T1000 (cell line): Measurements from ENCODE around the gene ACO1.
"Not testable (repeated sequence)": the region's sequence is repeated elsewhere in the genome, so short reads cannot be mapped to it uniquely, and the experiment has no call there.

Source experiments
- DNase-seq: peaks from one replicate; lab custom pipeline; 2025; ENCODE audit warnings: mixed read lengths; lab: John Stamatoyannopoulos, UW

Gene ACO1

GRCh38 chr9:32384364-32385151, at the start of gene ACO1:
ACO1 (plus strand) TSS chr9:32384643; CDS start chr9:32405507, 20,864 bp downstream.
- peak; percentile 64 for DNase-seq

- DNase-seq, result no peak
Measured at GRCh38 chr9:32334916-32335895, 49.2 kb upstream of the ACO1 start.

DNA sequence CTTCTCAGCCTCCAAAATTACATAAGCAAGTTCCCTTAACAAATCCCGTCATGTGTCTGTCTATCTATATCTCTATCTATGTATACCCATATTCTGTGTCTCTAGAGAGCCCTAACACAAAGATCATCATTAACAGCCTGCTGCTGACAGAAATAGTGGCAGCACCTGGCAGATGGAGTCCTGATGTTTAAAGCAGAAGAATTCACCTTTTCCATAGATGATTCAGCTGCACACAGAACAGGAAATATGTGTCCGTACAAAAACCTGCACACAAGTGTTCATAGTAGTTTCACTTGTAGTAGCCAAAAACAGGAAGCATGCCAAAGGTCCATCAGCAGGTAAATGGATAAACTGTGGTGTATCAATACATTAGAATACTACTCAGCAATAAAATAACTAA, 45.0 kb upstream of the ACO1 start:
- no peak for DNase-seq

DNA sequence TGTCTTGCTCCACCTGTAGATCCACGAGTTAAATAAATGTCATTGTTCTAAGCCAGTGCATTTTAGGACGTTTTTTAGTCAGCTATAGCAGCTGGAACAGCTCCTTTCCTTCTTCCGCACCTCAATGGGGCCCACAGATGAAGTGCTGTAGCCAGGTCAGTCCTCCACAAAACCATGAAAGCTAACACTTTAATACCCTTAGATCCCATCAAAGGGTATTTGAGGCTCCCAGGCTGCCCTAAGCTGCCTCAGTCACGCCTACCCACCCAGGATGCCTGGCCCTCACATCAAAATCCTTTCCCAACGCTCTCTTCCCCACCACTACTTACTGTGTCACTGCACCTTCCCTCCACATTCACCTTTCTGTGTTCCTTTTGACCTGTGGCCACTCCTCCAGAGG, 44.1 kb upstream of the ACO1 start:
- no peak for DNase-seq

DNA sequence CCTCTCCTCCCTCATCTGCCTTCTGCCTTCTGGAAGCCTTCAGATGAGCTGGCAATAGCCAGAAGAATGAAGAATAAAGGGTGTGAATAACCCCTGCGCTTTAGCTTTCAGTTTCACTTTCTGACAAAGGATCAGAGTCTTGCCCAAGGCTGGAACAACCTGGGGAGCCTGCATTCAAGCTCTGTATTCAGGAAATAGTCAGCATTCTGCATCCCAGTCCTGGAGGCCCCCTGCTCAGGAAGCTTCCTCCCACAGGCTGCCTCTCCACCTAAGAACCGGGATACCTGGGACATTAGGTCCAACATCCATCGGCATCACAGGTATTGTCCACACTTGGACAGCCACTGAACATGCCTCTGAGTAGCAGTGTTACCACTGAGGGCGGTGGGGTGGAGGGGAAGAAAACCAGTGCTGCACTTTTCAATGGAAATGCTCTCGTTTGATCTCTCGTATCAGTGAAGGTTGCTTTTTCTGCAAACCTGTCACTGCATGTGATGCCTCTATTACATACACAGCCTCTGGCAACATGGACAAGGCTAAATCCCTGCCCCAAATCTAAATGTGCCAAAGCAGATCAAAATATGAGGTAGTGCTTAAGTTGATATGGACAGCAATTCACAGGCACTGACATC, 39.8 kb upstream of the ACO1 start:
- DNase-seq, result no peak

DNA sequence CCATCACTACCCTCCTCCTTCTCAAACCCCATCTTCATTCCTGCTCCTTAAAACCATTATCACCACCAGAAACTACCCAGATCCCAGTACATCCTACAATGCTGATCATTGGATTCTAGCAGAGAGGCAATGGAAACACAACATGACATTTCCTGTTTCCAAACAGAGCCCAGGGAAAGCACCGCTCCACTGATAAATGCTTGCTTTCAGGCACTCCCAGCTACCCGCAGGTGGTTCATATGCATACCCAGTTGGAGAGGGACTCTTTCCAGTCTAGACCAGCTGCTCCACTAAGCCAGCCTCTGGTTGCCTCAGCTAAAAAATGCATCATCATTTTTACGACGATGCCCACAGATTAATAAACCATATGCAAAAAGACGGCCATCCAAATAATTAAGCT, 39.2 kb upstream of the ACO1 start:
- DNase-seq, result no peak

DNA sequence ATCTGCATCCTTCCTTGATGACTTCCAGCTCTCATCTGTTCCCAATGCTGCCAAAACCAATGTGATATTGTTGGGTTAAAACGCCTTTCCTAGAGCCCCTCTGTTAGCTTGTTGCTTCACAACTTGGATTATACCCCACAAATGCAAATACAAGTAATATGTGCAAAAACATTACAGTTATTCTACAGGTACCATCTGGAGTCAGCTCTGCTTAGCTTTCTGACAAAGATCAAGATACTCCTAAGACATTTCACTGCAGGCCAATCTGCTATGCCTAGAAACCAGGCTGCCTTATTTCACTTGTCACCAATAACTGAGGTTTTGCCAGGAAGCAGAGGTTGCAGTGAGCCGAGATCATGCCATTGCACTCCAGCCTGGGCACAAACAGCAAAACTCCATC, 36.9 kb upstream of the ACO1 start:
- no peak for DNase-seq

DNA sequence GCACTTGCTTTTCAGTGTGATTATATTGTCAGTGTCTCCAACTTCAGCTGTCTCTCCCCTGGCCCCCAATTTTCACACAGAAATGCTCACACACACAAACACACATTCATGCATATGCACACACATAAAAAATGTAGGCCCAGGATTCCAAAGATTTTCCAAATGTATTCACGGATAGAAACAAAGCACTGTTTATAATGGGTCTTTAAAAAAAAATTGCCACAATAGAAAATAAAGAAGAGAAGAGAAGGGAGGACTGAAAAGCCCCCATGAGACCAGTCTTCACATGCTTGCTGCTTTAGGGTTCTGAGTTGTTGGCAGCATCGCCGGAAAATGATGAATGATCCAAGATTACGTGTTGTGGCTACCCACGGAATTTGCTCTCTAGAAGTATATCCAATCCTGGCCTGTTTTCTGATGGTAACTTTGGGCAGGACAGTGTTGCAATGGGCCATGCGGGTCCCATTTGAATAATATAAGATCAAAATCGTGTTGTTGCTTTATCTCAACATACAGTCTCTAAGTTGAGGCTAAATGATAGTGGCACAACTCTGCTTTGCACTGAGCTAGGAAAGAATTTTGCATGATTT, 36.2 kb upstream of the ACO1 start:
- no peak for DNase-seq

- DNase-seq, result no peak
Measured at GRCh38 chr9:32349013-32349412, 35.4 kb upstream of the ACO1 start.

GRCh38 chr9:32350682-32351081, 33.8 kb upstream of the ACO1 start:
- no peak for DNase-seq

GRCh38 chr9:32351845-32352244, 32.6 kb upstream of the ACO1 start:
- DNase-seq, result no peak

GRCh38 chr9:32353476-32353875, 31.0 kb upstream of the ACO1 start:
- not testable (repeated sequence) for DNase-seq

- DNase-seq, result no peak
Measured at GRCh38 chr9:32359452-32359851, 25.0 kb upstream of the ACO1 start.

DNA sequence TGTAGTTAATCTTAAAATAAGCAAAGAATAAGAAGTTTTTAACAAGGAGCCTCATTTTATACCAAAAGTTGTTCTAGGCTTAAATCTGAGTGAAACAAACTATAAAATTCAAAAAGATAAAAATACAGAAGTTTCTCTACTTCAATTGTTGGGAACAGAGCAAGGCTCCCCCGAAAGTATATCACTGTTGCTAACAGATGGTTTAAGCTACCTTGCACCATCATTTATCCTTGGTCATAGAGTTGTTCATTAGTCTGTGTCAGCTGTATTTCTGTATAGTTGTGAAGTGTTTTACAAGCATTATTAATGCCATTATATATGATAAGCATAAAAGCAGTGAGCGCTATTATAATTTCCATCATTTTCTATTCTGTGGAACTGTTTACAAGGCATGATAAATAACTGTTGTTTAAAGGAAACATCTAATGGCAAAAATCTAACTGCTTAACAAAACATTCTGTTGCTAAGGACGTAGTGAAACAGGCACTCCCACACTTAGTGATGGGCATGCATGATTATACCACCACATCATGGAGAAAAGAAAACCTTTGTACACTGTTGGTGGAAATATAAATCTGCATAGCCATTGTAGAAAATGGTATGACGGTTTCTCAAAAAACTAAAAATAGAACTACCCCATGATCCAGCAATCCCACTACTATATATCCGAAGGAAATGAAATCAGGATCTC, 23.3 kb upstream of the ACO1 start:
- no peak for DNase-seq

DNA sequence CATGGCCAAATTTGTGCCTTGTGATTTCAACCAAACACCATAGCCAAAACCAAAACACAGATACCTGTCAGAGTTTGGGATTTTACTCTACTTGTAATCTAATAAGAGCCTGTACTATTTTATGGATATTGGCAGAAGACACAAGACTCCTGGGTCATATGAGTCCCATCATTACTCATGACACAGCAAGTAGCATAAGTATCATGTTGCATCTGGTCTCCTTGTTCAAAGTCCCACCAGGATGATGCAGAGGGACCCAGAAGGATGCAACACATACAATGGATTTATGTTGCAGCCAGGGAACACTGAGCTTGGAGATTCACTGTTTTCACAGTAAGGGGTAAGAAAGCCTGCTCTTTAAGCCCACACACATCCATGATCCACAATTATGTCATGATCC, 13.2 kb upstream of the ACO1 start:
- no peak for DNase-seq

DNA sequence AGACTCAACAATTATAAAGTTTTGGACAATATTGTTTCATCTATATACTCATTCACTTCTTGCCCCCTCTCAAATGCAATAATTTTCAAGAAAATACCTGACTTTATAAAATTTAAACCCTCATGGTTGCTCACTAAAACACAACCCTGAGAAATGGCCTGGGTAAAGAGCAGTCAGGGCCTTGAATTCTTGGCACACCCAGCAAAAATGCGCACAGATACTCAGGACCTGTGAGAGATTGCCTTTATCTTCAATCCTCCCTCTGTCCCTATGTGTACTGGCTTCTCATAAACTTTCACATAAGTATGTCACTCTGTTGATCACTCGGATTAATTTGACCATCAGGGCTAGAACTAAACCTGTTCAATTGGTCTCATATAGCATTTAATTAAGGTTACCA, 12.8 kb upstream of the ACO1 start:
- DNase-seq, result no peak

DNA sequence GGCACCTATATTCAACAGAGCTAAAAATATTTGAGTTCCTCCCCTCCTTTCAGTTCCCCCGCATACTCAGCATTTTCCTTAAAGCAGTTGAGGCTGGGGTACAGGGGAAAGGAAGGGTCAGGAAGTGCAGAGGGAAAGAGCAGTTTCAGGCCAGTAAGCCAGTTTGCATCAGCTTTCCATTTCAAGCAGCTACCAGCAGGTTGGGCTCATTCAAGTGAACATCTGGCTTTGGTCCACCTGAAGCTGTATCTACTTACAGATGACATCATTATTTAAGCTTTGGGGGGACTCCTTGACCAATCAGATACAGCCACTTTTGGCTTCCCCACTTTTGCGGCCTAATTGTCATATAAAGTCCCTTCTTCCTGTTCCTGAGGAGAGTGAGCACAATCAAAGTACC, 8.2 kb upstream of the ACO1 start:
- DNase-seq, result no peak

GRCh38 chr9:32378496-32378895, 5.9 kb upstream of the ACO1 start:
- DNase-seq, result no peak

DNA sequence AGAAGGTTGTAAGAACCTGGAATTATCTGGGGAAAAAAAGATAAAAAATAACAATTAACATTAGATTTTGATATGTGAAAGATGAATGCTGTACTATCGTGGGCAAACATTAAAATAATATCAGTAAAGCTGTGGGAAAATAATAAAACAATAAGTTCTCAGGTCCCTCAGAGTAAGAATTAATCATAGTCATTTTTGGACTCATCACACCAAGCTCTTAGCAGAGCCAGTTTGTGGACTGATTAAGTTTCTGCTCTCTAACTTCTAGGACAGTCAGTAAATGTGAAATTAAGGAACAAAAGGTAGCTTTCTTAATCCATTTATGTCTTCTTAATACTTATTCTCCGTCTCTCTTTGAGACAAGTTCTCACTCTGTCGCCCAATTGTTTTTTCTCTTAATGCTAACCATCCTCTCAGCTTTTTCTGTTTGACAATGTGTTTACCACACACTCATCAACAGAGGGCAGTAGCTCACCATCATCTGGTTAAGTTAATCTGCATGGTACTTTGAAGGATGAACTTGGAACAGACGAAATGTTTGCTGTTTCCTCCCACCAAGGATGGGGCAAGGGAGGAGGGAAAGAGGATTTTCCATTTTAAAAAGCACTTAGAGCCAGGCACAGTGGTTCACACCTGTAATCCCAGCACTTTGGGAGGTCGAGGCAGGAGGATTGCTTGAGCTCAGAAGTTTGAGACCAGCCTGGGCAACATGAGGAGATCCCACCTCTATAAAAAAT, 5.3 kb upstream of the ACO1 start:
- DNase-seq, result peak; percentile 32

- no peak for DNase-seq
Measured at GRCh38 chr9:32380944-32381343, 3.5 kb upstream of the ACO1 start.
